Activated CD4-positive, alpha-beta memory T cell treated with anti-CD3 and anti-CD28 coated beads, Interleukin-2, amount 10 ng/mL, durations not matched to agents 7 days and 5 days (primary cell): Measurements from ENCODE around the gene ETV5. TPM values are rescaled to one million over a fixed set of nuclear protein-coding genes. Genes with fewer than 3 reads are reported as not detected.

ENCODE experiments used
- CTCF ChIA-PET: fragments of 350-600 bp; sonication (Branson Sonifier 250); formaldehyde crosslinking; loops from one replicate; lab custom pipeline; 2021; ENCODE audit warnings: antibody characterized with exemption, inconsistent platforms; lab: Charles Lee
- POLR2A ChIA-PET: fragments of 350-600 bp; sonication (Branson Sonifier 250); formaldehyde crosslinking; loops from one replicate; lab custom pipeline; 2021; ENCODE audit warnings: antibody characterized with exemption; lab: Charles Lee
- DNase-seq: peaks from one replicate; pipeline ENCODE4 v3.0.0-alpha.2; 2020
- H3K27ac Mint-ChIP-seq: one replicate; pipeline ENCODE4 v1.8.0; 2021; ENCODE audit warnings: mild to moderate bottlenecking, mixed read lengths
- H3K27me3 Mint-ChIP-seq: one replicate; pipeline ENCODE4 v1.8.0; 2021; ENCODE audit warnings: mixed read lengths
- H3K36me3 Mint-ChIP-seq: one replicate; pipeline ENCODE4 v1.8.0; 2021; ENCODE audit warnings: low read depth, mixed read lengths
- H3K4me1 Mint-ChIP-seq: one replicate; pipeline ENCODE4 v1.8.0; 2021; ENCODE audit warnings: mixed read lengths
- H3K4me3 Mint-ChIP-seq: one replicate; pipeline ENCODE4 v1.8.0; 2021; ENCODE audit warnings: mild to moderate bottlenecking, mixed read lengths
- H3K9me3 Mint-ChIP-seq: one replicate; pipeline ENCODE4 v1.8.0; 2021; ENCODE audit warnings: mixed read lengths
- total RNA-seq, 2 experiments: library from RNA; stranded (reverse); gene quantifications; one replicate each; pipeline ENCODE4 v1.2.3, GENCODE V29; 2021

ETV5 gene
- total RNA-seq, 2 experiments from 2014 or later: 2.5 to 3.3 TPM

DNA sequence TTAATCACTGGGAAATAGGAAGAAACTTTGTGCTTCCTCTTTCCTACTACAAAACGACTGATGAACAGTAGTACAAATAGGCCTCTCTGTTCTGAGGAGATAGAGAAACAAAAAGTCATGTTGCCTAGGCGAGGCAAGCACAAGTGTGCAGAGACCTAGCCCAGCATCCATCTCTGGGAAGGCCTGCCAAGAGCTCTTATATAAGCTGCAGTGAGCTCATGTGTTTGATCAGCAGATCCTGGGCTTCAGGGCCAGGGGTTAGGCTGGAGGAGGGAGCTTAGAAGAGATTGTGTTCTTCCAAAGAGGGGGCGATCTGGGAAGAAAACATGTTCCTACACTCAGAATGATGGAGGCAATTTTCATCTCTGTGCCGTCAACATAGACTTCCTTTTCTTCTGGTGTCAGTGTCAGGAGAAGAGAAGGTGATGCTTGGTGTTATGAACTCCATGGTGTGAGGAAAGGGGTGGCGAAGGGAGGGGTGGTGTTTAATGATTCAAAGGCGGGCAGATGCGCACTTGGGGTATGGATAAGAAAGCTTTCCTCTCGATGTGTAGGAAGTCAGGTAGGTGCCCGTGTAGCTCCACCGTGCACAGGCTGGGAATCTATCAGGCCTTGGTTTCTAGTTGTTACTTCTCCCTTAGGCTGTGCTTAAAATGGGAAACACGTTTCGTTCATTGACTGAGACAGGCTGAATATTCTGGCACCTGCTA, 29.5 kb upstream of the ETV5 start:
- H3K9me3 Mint-ChIP-seq: no peaks in the 10 kb centered on the region
- ChIA-PET POLR2A (no interaction called here), CTCF (no interaction called here)
- no peaks in the 10 kb centered on the region for H3K36me3 Mint-ChIP-seq
- H3K4me3 Mint-ChIP-seq: no peak overlapping the region
- no peak overlapping the region for H3K27ac Mint-ChIP-seq
- DNase-seq: no peak
- H3K4me1 Mint-ChIP-seq: no peaks in the 10 kb centered on the region
- peaks cover 39% of the 10 kb centered on the region for H3K27me3 Mint-ChIP-seq

DNA sequence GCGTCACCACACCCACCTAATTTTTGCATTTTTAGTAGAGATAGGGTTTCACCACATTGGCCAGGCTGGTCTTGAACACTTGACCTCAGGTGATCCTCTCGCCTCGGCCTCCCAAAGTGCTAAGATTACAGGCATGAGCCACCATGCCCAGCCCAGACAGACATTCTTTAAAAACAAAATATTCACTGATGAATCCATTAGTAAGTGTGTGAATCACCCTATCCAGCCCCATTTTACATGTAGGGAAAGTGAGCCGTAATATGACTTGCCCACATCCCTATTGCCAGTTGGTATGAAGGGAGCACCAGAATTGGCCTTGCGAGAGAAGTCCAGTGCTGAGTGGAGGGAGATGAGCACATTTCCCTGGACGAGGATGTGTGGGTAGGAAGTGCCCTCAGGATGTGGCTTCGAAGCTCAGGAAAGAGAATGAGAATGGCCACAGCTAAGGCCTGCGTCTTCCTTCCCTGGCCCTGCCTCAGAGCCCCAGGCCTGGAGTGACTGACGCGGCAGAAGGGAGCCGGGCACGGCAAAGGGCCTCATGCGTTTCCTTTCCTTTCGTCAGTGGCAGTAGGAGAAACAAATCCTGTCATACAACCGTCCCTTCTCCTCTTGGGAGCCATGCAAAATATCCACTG, 28.3 kb upstream of the ETV5 start:
- H3K9me3 Mint-ChIP-seq: no peaks in the 10 kb centered on the region
- CTCF ChIA-PET: interaction anchor here (0.7 kb wide), 1 partner anchor 117 kb away, joined by 3 read pairs; no protein-coding TSS in a partner anchor
- no peak overlapping the region for H3K4me3 Mint-ChIP-seq
- H3K27ac Mint-ChIP-seq: no peak overlapping the region
- no peaks in the 10 kb centered on the region for H3K4me1 Mint-ChIP-seq
- H3K36me3 Mint-ChIP-seq: no peaks in the 10 kb centered on the region
- peaks cover 41% of the 10 kb centered on the region for H3K27me3 Mint-ChIP-seq
- no peak for DNase-seq
- POLR2A ChIA-PET: no interaction called here

DNA sequence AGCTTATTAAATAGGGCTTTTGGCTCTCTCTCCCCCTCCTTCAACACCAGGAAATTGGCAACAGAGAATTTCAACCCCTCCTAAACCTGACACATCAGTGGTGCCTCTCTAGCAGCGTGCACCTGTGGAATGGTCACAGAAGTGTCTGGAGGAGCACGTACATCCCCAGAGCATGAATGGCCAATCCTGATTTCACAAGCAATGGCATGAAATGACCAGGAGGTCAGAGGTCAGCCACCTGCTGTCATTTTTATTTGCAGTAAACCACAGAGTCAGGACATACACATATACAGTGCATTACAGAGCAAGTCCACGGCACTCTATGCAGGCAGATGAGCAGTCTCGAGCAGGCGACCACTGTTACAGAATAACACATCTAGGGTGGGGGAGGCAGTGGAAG, 25.1 kb upstream of the ETV5 start:
- no peak for DNase-seq
- H3K36me3 Mint-ChIP-seq: no peaks in the 10 kb centered on the region
- peaks cover 51% of the 10 kb centered on the region for H3K27me3 Mint-ChIP-seq
- POLR2A ChIA-PET: no interaction called here
- no peak overlapping the region for H3K27ac Mint-ChIP-seq
- CTCF ChIA-PET: no interaction called here
- no peaks in the 10 kb centered on the region for H3K4me1 Mint-ChIP-seq
- H3K9me3 Mint-ChIP-seq: no peaks in the 10 kb centered on the region
- H3K4me3 Mint-ChIP-seq: no peak overlapping the region

DNA sequence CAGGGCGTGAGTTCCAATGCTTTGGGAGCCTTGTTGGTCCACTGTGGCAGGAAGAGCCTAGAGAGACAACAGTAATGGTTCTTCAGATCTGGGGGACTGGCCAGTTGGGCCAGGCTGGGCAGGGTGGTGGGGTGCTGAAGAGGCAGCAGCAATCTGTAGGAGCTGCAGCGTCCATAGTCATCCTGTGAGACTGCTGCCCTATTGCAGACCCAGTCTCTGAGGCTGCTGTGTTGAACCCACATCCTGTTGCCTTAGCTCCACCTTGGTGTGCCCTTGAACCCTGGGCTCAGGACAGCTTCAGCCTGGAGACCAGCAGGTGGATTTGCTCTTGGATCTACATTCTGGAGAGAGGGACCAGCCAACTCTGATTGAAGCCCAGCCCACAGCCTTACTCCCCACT, 23.6 kb upstream of the ETV5 start:
- no peak for DNase-seq
- no peaks in the 10 kb centered on the region for H3K9me3 Mint-ChIP-seq
- ChIA-PET CTCF (no interaction called here), POLR2A (no interaction called here)
- H3K27me3 Mint-ChIP-seq: peaks cover 39% of the 10 kb centered on the region
- H3K36me3 Mint-ChIP-seq: no peaks in the 10 kb centered on the region
- no peak overlapping the region for H3K27ac Mint-ChIP-seq
- H3K4me3 Mint-ChIP-seq: no peak overlapping the region
- no peaks in the 10 kb centered on the region for H3K4me1 Mint-ChIP-seq

DNA sequence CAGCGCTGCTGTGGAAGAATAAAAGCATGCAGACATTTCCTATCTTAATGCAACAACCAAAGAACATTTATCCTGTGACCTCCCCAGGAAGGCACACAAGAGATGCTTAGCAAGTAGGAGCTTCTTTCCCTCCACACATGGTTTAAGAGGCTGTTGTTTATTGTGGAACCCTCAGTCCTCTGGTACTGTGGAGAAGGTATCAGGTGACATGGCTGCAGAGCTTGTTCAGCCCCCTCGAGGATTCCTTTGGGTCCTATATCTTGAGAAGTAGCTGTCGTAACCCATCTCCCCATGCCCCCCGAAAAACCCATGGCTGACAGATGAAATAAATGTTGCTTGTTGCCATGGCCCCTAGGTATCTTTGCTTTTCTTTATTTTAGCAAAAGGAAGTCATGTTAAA, 20.3 kb upstream of the ETV5 start:
- no peaks in the 10 kb centered on the region for H3K4me1 Mint-ChIP-seq
- POLR2A ChIA-PET: no interaction called here
- H3K36me3 Mint-ChIP-seq: no peaks in the 10 kb centered on the region
- no peak overlapping the region for H3K4me3 Mint-ChIP-seq
- peaks cover 34% of the 10 kb centered on the region for H3K27me3 Mint-ChIP-seq
- H3K27ac Mint-ChIP-seq: no peak overlapping the region
- no peak for DNase-seq
- peaks cover 4% of the 10 kb centered on the region for H3K9me3 Mint-ChIP-seq
- CTCF ChIA-PET: no interaction called here

DNA sequence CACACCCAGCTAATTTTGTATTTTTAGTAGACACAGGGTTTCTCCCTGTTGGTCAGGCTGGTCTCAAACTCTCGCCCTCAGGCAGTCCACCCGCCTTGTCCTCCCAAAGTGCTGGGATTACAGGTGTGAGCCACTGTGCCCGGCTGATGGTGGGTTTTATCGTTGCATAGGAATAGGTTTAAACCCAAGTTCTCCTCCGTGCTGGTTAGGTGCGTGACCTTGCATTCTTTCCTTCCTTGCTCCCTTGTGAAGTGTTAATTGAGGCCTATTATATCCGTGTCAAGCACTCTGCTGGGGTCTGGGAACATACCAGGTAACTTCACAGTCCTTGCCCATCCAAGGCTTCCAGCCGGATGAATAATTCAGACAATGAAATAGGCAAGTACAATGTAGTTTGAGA, 19.3 kb upstream of the ETV5 start:
- Mint-ChIP-seq H3K36me3 (no peaks in the 10 kb centered on the region), H3K4me1 (no peaks in the 10 kb centered on the region), H3K27me3 (peaks cover 32% of the 10 kb centered on the region), H3K27ac (no peak overlapping the region), H3K9me3 (peaks cover 4% of the 10 kb centered on the region), H3K4me3 (no peak overlapping the region)
- CTCF ChIA-PET: no interaction called here
- POLR2A ChIA-PET: no interaction called here
- DNase-seq: no peak

DNA sequence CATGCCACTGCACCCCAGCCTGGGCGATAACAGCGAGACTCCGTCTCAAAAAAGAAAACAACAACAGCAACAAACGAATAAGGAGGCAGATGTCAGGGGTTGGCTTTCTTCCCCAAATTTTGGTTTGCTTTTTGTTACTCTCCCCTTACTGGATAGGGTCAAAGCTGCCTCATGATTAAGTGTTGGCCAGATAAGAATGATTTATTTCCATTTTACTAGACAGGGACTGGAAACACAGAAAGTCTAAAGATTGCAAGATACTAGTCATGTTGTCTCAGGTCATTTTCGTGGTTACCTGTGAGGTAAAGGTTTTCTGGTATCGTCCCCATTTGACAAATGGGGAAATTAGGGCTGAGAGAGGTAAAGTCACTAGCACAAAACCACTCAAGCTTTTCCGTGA, 18.6 kb upstream of the ETV5 start:
- no peak for DNase-seq
- Mint-ChIP-seq H3K27ac (no peak overlapping the region), H3K27me3 (peaks cover 30% of the 10 kb centered on the region), H3K4me3 (no peak overlapping the region), H3K36me3 (no peaks in the 10 kb centered on the region), H3K4me1 (no peaks in the 10 kb centered on the region), H3K9me3 (peaks cover 4% of the 10 kb centered on the region)
- CTCF ChIA-PET: no interaction called here
- POLR2A ChIA-PET: no interaction called here

DNA sequence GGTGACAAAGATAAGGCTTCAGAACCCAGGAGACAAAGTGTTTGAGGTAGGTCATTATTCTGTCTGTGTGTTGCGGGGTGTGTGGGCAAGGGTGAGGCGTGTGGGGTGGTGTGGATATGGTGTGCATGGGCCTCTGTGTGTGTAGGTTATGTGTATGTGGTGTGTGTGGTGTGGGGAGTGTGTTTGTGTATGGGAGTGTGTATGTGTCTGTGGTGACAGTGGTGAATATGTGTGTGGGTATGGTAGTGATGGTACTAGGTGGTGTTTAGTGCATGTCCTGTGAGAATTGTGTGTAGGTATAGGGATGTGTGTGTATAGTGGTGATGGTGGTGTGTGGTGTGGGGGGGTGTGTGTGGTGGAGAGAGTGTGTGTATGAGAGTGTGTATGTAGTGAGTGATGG, 16.2 kb upstream of the ETV5 start:
- H3K4me1 Mint-ChIP-seq: no peaks in the 10 kb centered on the region
- no peak overlapping the region for H3K27ac Mint-ChIP-seq
- no peak overlapping the region for H3K4me3 Mint-ChIP-seq
- ChIA-PET CTCF (no interaction called here), POLR2A (no interaction called here)
- peaks cover 4% of the 10 kb centered on the region for H3K9me3 Mint-ChIP-seq
- H3K27me3 Mint-ChIP-seq: peaks cover 26% of the 10 kb centered on the region
- H3K36me3 Mint-ChIP-seq: no peaks in the 10 kb centered on the region
- no peak for DNase-seq

DNA sequence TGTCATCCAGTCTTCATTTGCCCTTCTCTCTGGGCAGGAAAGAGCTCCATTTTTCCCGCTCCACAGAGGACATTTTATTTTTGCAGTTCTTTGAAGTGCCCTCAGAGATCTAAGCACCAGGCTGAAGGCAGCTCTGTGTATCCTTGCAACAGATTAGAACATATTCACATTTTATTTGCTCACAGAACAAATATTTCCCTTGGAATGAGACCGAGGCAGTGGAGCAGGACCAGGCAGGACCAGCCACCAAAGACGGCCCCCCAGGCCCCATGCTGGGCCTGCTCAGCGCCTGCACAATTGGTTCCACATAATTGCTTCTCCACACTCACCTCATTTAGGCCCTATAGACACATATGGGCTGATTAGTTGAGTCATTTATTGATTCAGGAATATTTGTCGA, 15.7 kb upstream of the ETV5 start:
- H3K9me3 Mint-ChIP-seq: peaks cover 4% of the 10 kb centered on the region
- DNase-seq: no peak
- H3K36me3 Mint-ChIP-seq: no peaks in the 10 kb centered on the region
- CTCF ChIA-PET: interaction anchor here (0.9 kb wide), 1 partner anchor 21 kb away, joined by 5 read pairs; no protein-coding TSS in a partner anchor
- H3K27me3 Mint-ChIP-seq: peaks cover 28% of the 10 kb centered on the region
- POLR2A ChIA-PET: no interaction called here
- H3K4me1 Mint-ChIP-seq: no peaks in the 10 kb centered on the region
- no peak overlapping the region for H3K27ac Mint-ChIP-seq
- H3K4me3 Mint-ChIP-seq: no peak overlapping the region

DNA sequence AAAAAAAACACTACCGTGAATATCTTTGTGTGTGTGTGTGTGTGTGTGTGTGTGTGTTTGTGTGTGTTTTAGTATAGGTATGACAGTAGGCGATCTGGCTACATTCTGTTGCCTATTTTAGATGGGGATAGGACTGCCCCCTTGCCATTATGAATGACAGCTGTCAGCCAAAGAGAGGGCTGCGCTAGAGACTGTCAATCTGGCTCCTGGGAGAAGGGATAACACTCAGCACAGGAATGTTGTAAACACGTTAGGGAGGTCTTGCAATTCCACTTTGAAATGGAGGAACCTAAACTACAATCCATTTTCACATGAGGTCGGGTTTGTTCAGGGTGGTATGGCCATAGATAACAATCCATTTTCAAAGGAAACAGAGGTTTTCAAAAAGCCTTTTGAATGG, 14.1 kb upstream of the ETV5 start:
- CTCF ChIA-PET: no interaction called here
- peaks cover 41% of the 10 kb centered on the region for H3K27me3 Mint-ChIP-seq
- peaks cover 4% of the 10 kb centered on the region for H3K9me3 Mint-ChIP-seq
- no peaks in the 10 kb centered on the region for H3K36me3 Mint-ChIP-seq
- POLR2A ChIA-PET: no interaction called here
- no peaks in the 10 kb centered on the region for H3K4me1 Mint-ChIP-seq
- no peak for DNase-seq
- H3K4me3 Mint-ChIP-seq: no peak overlapping the region
- H3K27ac Mint-ChIP-seq: no peak overlapping the region

DNA sequence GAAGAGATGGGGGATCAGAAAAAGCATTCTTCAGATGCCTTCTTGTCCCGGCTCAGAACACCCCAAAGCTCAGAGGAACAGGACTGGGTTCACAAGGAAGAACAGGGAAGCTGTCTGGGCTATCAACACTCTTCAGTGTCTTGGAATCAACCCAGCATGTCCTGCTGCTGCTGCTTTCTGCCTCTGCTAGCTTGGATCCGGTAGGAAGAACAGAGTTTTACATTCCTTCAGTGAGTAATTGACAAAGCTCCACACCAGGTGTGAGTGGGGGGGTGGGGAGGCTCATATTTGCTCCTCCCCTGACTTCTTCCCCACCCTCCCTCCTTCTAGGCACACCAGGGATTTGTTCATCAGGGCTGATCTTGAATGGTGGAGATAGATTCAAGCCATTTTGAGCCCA, 13.1 kb upstream of the ETV5 start:
- H3K9me3 Mint-ChIP-seq: peaks cover 4% of the 10 kb centered on the region
- no peaks in the 10 kb centered on the region for H3K36me3 Mint-ChIP-seq
- ChIA-PET CTCF (interaction anchor here (1.8 kb wide), 1 partner anchor 179 kb away, joined by 5 read pairs; no protein-coding TSS in a partner anchor), POLR2A (interaction anchor here (0.9 kb wide), 1 partner anchor 10 kb away, joined by 3 read pairs; no protein-coding TSS in a partner anchor)
- no peak for DNase-seq
- no peak overlapping the region for H3K27ac Mint-ChIP-seq
- no peaks in the 10 kb centered on the region for H3K4me1 Mint-ChIP-seq
- no peak overlapping the region for H3K4me3 Mint-ChIP-seq
- H3K27me3 Mint-ChIP-seq: peaks cover 49% of the 10 kb centered on the region

DNA sequence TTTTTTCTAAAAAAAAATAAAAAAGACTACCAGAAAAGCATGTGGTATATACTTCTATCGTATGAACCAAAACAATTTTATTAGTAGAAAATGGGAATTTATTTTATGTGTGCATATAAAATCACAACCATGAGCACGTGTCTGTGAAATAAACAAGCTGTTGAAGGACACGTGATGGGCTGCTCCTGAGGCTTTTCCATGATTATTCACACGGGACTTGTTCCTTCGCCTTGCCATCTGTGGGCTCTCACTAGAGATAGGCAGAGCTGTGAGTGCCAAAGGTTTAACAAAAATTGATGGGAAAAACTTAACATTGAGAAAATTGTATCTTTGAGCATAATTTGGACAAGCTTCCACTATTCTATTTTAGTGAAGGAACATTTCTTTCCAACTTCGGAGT, 12.4 kb upstream of the ETV5 start:
- Mint-ChIP-seq H3K9me3 (peaks cover 4% of the 10 kb centered on the region), H3K4me1 (no peaks in the 10 kb centered on the region), H3K27ac (no peak overlapping the region), H3K27me3 (peaks cover 55% of the 10 kb centered on the region), H3K36me3 (no peaks in the 10 kb centered on the region), H3K4me3 (no peak overlapping the region)
- POLR2A ChIA-PET: interaction anchor here (0.9 kb wide), 1 partner anchor 10 kb away, joined by 3 read pairs; no protein-coding TSS in a partner anchor
- CTCF ChIA-PET: interaction anchor here (1.8 kb wide), 1 partner anchor 178 kb away, joined by 5 read pairs; no protein-coding TSS in a partner anchor
- no peak for DNase-seq

DNA sequence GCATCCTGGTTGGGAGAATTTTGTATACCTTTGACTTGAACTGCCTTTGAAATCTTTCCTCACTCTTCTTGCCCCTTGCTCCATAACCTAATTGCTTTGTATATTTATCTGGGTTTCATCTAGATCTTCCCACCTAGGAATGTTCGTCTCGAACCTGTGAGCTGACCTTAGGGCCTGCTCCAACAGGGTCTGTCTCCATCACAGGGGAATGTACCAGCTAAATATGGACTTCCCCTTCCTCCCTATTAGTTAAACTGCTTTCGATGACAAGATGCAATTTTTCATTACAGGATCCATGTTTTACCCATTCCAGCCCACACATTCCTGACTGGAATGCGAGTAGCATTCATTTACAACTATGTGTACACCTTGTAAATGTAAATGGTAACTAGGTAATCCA, 10.6 kb upstream of the ETV5 start:
- no peak overlapping the region for H3K4me3 Mint-ChIP-seq
- DNase-seq: no peak
- H3K27ac Mint-ChIP-seq: no peak overlapping the region
- POLR2A ChIA-PET: no interaction called here
- peaks cover 61% of the 10 kb centered on the region for H3K27me3 Mint-ChIP-seq
- H3K4me1 Mint-ChIP-seq: no peaks in the 10 kb centered on the region
- no peaks in the 10 kb centered on the region for H3K9me3 Mint-ChIP-seq
- H3K36me3 Mint-ChIP-seq: no peaks in the 10 kb centered on the region
- CTCF ChIA-PET: no interaction called here

DNA sequence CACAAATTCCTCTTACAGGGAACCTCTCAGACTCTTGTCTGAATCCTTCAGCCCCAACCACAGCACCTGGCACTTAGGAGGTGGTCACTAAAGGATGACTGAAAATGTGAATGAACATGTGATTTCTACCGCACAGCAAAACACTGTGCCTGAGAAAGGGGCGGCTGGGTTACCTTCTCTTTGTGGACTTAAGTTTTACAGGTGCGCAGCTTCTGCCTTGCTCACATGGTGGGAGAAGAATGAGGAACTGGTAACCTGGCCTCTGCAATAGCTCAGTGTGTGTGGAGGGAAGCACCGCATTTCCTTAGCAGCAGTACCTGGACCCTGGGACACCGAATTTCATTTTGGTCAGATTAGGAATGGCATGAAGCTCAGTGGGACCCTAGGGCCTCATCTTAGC, 9.8 kb upstream of the ETV5 start:
- no peak for DNase-seq
- Mint-ChIP-seq H3K9me3 (no peaks in the 10 kb centered on the region), H3K36me3 (no peaks in the 10 kb centered on the region), H3K27me3 (peaks cover 63% of the 10 kb centered on the region), H3K4me1 (no peaks in the 10 kb centered on the region), H3K27ac (no peak overlapping the region), H3K4me3 (no peak overlapping the region)
- ChIA-PET CTCF (no interaction called here), POLR2A (no interaction called here)
